ENCODE results near the gene RBM33.
A peak's percentile ranks its signal among the peaks of the same experiment; 100 is the strongest.

Gene RBM33

GRCh38 chr7:155814316-155815276, 170.1 kb downstream of the RBM33 start:
- Histone ChIP-seq H3K36me3 (ENCODE audit: control insufficient read depth in 1 of 2, insufficient read depth in 2 of 2, low read depth in 1 of 2, low read length in 2 of 2) (no peaks in the 10 kb centered on the region), H4K91ac (ENCODE audit: low read length) (no peak overlapping the region), H2BK15ac (ENCODE audit: low read depth, poor library complexity, severe bottlenecking) (no peak overlapping the region), H4K8ac (ENCODE audit: low read length) (no peak overlapping the region), H3K23ac (ENCODE audit: low read length in 2 of 2) (no peak overlapping the region), H3K27me3 (ENCODE audit: control insufficient read depth in 1 of 2, insufficient read depth in 1 of 2, low read length in 2 of 2) (peaks cover 58 to 68% of the 10 kb centered on the region in 2 experiments), H3K79me1 (replicated peaks; ENCODE audit: low read length, poor library complexity, severe bottlenecking) (no peaks in the 10 kb centered on the region), H3K9me3 (ENCODE audit: control insufficient read depth, low read length) (no peaks in the 10 kb centered on the region), H3K4me2 (ENCODE audit: low read length, poor library complexity, severe bottlenecking) (no peak overlapping the region), H2AFZ (ENCODE audit: low read depth, low read length) (no peak overlapping the region), H3K4me1 (ENCODE audit: control insufficient read depth, insufficient read depth, low read depth, low read length) (peaks cover 36% of the 10 kb centered on the region), H3K4me3 (ENCODE audit: insufficient read depth in 1 of 2, low read depth in 1 of 2, low read length in 2 of 2) (no peak overlapping the region), H3K27ac (ENCODE audit: low read length, poor library complexity, severe bottlenecking) (no peak overlapping the region), H3K14ac (ENCODE audit: low read length in 2 of 2) (no peak overlapping the region), H2BK12ac (ENCODE audit: low read length in 2 of 2) (no peak overlapping the region), H3K4ac (ENCODE audit: low read depth in 1 of 2, low read length in 2 of 2) (no peak overlapping the region), H2BK5ac (ENCODE audit: low read depth, low read length, poor library complexity, severe bottlenecking) (no peak overlapping the region), H3K18ac (ENCODE audit: low read depth in 1 of 2, low read length in 2 of 2) (no peak overlapping the region), H2AK5ac (ENCODE audit: low read length, severe bottlenecking) (no peak overlapping the region), H3K9ac (ENCODE audit: low read length) (no peak overlapping the region), H2BK120ac (ENCODE audit: low read depth, low read length) (no peak overlapping the region)
- DNase-seq, result no peak
- 20% methylated on average over 20 of the region's 22 CpGs for WGBS

DNA sequence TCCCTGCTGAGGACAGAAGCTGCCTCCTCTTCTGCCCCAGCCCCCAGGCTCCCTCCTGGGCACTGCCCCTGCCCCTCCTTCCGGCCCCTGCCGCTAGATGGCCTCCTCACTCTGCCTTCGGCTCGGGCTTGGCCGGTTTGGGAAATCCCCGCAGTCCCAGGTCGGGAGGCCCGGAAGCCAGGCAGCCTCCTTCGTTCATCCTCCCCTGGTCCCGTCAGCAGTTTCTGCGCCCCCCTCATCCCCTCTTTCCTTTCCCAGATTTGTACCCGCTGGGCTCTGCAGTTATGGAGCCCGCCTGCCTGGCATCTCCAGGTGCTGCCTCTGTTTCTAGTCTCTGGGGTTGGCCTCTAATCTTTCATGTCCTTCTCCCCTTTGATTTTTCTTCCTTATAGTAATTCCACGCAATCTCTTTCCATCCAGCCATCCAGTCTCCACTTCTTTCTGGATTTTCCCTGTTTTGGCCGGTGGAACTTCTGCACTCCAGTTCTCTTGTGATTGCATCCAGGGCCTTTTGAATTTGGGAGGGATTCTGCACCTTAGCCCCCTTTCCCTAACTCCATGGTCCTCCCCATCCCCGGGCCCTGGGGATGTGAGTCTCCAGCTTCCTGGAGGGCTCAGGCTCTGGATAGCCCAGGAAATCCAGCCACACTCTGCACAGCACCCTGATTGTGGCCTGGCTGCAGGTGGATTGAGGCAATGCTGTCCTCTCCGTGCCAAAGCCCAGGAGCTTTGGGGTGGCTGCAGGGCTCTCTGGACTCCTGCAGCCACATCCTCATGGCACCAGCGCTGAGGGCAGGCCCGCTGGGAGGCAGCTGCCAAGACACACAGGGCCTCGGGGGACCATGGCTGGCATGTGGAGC, 171.1 kb downstream of the RBM33 start:
- Histone ChIP-seq H3K27ac (ENCODE audit: low read length, poor library complexity, severe bottlenecking) (no peak overlapping the region), H3K27me3 (ENCODE audit: control insufficient read depth in 1 of 2, insufficient read depth in 1 of 2, low read length in 2 of 2) (peaks cover 51 to 63% of the 10 kb centered on the region in 2 experiments), H2BK15ac (ENCODE audit: low read depth, poor library complexity, severe bottlenecking) (no peak overlapping the region), H2BK120ac (ENCODE audit: low read depth, low read length) (no peak overlapping the region), H3K9me3 (ENCODE audit: control insufficient read depth, low read length) (no peaks in the 10 kb centered on the region), H3K4me3 (ENCODE audit: insufficient read depth in 1 of 2, low read depth in 1 of 2, low read length in 2 of 2) (no peak overlapping the region), H3K18ac (ENCODE audit: low read depth in 1 of 2, low read length in 2 of 2) (no peak overlapping the region), H2AK5ac (ENCODE audit: low read length, severe bottlenecking) (no peak overlapping the region), H3K4ac (ENCODE audit: low read depth in 1 of 2, low read length in 2 of 2) (no peak overlapping the region), H4K8ac (ENCODE audit: low read length) (no peak overlapping the region), H3K36me3 (ENCODE audit: control insufficient read depth in 1 of 2, insufficient read depth in 2 of 2, low read depth in 1 of 2, low read length in 2 of 2) (no peaks in the 10 kb centered on the region), H2BK5ac (ENCODE audit: low read depth, low read length, poor library complexity, severe bottlenecking) (no peak overlapping the region), H2BK12ac (ENCODE audit: low read length in 2 of 2) (no peak overlapping the region), H3K4me1 (ENCODE audit: control insufficient read depth, insufficient read depth, low read depth, low read length) (peaks cover 26% of the 10 kb centered on the region), H3K9ac (ENCODE audit: low read length) (no peak overlapping the region), H4K91ac (ENCODE audit: low read length) (no peak overlapping the region), H3K14ac (ENCODE audit: low read length in 2 of 2) (no peak overlapping the region), H2AFZ (ENCODE audit: low read depth, low read length) (peak overlapping the region; percentile 34), H3K79me1 (replicated peaks; ENCODE audit: low read length, poor library complexity, severe bottlenecking) (no peaks in the 10 kb centered on the region), H3K4me2 (ENCODE audit: low read length, poor library complexity, severe bottlenecking) (peak overlapping the region; percentile 45), H3K23ac (ENCODE audit: low read length in 2 of 2) (no peak overlapping the region)
- 32% methylated on average over 20 of the region's 20 CpGs for WGBS
- DNase-seq, result peak; percentile 48

DNA sequence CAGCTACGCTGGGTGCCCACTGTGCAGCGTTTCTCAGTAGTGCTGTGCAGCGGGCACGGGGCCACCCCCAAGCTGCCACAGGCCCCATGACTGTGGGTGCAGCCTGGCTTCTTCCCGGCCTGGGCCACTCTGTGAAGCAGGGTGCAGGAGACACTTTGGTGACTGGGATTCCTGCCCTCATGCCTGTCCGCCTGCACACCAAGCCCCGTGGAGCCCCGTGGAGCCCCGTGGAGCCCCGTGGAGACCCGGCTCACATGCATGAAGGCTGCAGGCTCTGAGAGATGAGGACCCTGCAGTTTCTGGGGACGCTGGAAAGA, 171.7 kb downstream of the RBM33 start:
- Histone ChIP-seq H2BK12ac (ENCODE audit: low read length in 2 of 2) (no peak overlapping the region), H2AFZ (ENCODE audit: low read depth, low read length) (no peak overlapping the region), H3K23ac (ENCODE audit: low read length in 2 of 2) (no peak overlapping the region), H3K14ac (ENCODE audit: low read length in 2 of 2) (no peak overlapping the region), H3K79me1 (replicated peaks; ENCODE audit: low read length, poor library complexity, severe bottlenecking) (no peaks in the 10 kb centered on the region), H3K18ac (ENCODE audit: low read depth in 1 of 2, low read length in 2 of 2) (no peak overlapping the region), H3K4ac (ENCODE audit: low read depth in 1 of 2, low read length in 2 of 2) (no peak overlapping the region), H2BK5ac (ENCODE audit: low read depth, low read length, poor library complexity, severe bottlenecking) (no peak overlapping the region), H3K36me3 (ENCODE audit: control insufficient read depth in 1 of 2, insufficient read depth in 2 of 2, low read depth in 1 of 2, low read length in 2 of 2) (no peaks in the 10 kb centered on the region), H3K9ac (ENCODE audit: low read length) (no peak overlapping the region), H3K4me3 (ENCODE audit: insufficient read depth in 1 of 2, low read depth in 1 of 2, low read length in 2 of 2) (no peak overlapping the region), H3K4me2 (ENCODE audit: low read length, poor library complexity, severe bottlenecking) (no peak overlapping the region), H2BK120ac (ENCODE audit: low read depth, low read length) (no peak overlapping the region), H3K27ac (ENCODE audit: low read length, poor library complexity, severe bottlenecking) (no peak overlapping the region), H3K27me3 (ENCODE audit: control insufficient read depth in 1 of 2, insufficient read depth in 1 of 2, low read length in 2 of 2) (peaks cover 45 to 57% of the 10 kb centered on the region in 2 experiments), H4K8ac (ENCODE audit: low read length) (no peak overlapping the region), H3K9me3 (ENCODE audit: control insufficient read depth, low read length) (no peaks in the 10 kb centered on the region), H2BK15ac (ENCODE audit: low read depth, poor library complexity, severe bottlenecking) (no peak overlapping the region), H3K4me1 (ENCODE audit: control insufficient read depth, insufficient read depth, low read depth, low read length) (peaks cover 24% of the 10 kb centered on the region), H2AK5ac (ENCODE audit: low read length, severe bottlenecking) (no peak overlapping the region), H4K91ac (ENCODE audit: low read length) (no peak overlapping the region)
- no peak for DNase-seq
- WGBS, result 94% methylated on average over 12 of the region's 12 CpGs

DNA sequence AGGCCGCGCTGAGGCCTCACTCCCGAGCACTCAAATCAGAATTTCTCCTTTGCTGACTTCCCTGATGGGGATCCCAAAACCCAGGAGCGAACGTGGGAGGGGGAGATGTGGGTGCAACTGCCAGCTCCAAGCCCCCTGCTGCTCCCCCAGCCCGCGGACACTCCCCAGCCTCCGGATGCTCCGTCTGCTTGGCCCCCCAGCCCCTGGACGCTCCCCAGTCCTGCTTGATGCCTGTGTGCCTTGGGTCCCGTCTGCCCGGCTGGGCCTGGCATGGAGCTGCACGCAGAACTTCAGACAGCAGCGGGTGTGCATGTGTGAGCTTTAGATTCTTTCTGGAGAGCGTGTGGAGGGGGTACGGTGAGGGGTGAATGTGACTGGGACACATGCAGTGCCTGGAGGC, 172.5 kb downstream of the RBM33 start:
- no peaks in the 10 kb centered on the region for H3K9me3 ChIP-seq (ENCODE audit: control insufficient read depth, low read length)
- H3K23ac ChIP-seq (ENCODE audit: low read length in 2 of 2), result no peak overlapping the region
- H2BK15ac ChIP-seq (ENCODE audit: low read depth, poor library complexity, severe bottlenecking), result no peak overlapping the region
- H4K8ac ChIP-seq (ENCODE audit: low read length), result no peak overlapping the region
- H2AK5ac ChIP-seq (ENCODE audit: low read length, severe bottlenecking), result no peak overlapping the region
- H3K36me3 ChIP-seq (ENCODE audit: control insufficient read depth in 1 of 2, insufficient read depth in 2 of 2, low read depth in 1 of 2, low read length in 2 of 2), result no peaks in the 10 kb centered on the region
- no peak overlapping the region for H3K4ac ChIP-seq (ENCODE audit: low read depth in 1 of 2, low read length in 2 of 2)
- H3K18ac ChIP-seq (ENCODE audit: low read depth in 1 of 2, low read length in 2 of 2), result no peak overlapping the region
- H3K14ac ChIP-seq (ENCODE audit: low read length in 2 of 2), result no peak overlapping the region
- WGBS, result 85% methylated on average over 16 of the region's 16 CpGs
- H3K9ac ChIP-seq (ENCODE audit: low read length), result no peak overlapping the region
- H4K91ac ChIP-seq (ENCODE audit: low read length), result no peak overlapping the region
- H2BK5ac ChIP-seq (ENCODE audit: low read depth, low read length, poor library complexity, severe bottlenecking), result no peak overlapping the region
- no peak overlapping the region for H2BK12ac ChIP-seq (ENCODE audit: low read length in 2 of 2)
- H3K27me3 ChIP-seq (ENCODE audit: control insufficient read depth in 1 of 2, insufficient read depth in 1 of 2, low read length in 2 of 2), result peaks cover 37 to 50% of the 10 kb centered on the region in 2 experiments
- H3K4me1 ChIP-seq (ENCODE audit: control insufficient read depth, insufficient read depth, low read depth, low read length), result peaks cover 15% of the 10 kb centered on the region
- no peak overlapping the region for H2BK120ac ChIP-seq (ENCODE audit: low read depth, low read length)
- no peak overlapping the region for H2AFZ ChIP-seq (ENCODE audit: low read depth, low read length)
- no peak overlapping the region for H3K4me3 ChIP-seq (ENCODE audit: insufficient read depth in 1 of 2, low read depth in 1 of 2, low read length in 2 of 2)
- H3K79me1 ChIP-seq (replicated peaks; ENCODE audit: low read length, poor library complexity, severe bottlenecking), result no peaks in the 10 kb centered on the region
- no peak overlapping the region for H3K4me2 ChIP-seq (ENCODE audit: low read length, poor library complexity, severe bottlenecking)
- no peak for DNase-seq
- H3K27ac ChIP-seq (ENCODE audit: low read length, poor library complexity, severe bottlenecking), result no peak overlapping the region
